Measurements from ENCODE around the gene HBS1L. TPM values are rescaled to one million over a fixed set of nuclear protein-coding genes. Genes with fewer than 3 reads are reported as not detected.

HBS1L gene
- polyA plus RNA-seq, 1 of the 3 experiments (the other 2 are of a cell fraction): 19.0 TPM

DNA sequence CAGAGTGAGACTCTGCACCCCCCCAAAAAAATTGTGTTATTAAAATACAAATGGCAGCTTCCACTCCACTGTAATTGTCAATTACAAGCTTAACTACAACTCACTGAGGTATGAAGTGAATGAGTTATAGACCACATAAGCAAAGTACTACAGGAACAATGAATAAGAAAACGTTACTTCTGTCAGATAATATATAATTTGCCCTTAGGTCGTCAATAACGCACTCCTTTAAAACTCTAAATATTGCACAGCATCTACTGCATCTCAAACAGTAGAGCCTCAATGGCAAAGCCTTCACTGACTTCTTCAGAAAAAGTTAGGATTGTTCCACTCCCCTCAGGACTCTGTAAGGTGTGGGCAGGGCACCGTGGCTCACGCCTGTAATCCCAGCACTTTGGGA is 2.0 kb upstream of the HBS1L start:
- H2AFZ ChIP-seq (ENCODE audit: low read depth): no peak overlapping the region
- H4K20me1 ChIP-seq (ENCODE audit: insufficient read depth): no peaks in the 10 kb centered on the region; the same call in 1 of the 2 replicates
- DNase-seq: no peak
- TF ChIP-seq, protein P1, sequence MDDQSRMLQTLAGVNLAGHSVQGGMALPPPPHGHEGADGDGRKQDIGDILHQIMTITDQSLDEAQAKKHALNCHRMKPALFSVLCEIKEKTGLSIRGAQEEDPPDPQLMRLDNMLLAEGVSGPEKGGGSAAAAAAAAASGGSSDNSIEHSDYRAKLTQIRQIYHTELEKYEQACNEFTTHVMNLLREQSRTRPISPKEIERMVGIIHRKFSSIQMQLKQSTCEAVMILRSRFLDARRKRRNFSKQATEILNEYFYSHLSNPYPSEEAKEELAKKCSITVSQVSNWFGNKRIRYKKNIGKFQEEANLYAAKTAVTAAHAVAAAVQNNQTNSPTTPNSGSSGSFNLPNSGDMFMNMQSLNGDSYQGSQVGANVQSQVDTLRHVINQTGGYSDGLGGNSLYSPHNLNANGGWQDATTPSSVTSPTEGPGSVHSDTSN (IDR thresholded peaks at IDR 0.05): no peak
- TF ChIP-seq, protein P2, sequence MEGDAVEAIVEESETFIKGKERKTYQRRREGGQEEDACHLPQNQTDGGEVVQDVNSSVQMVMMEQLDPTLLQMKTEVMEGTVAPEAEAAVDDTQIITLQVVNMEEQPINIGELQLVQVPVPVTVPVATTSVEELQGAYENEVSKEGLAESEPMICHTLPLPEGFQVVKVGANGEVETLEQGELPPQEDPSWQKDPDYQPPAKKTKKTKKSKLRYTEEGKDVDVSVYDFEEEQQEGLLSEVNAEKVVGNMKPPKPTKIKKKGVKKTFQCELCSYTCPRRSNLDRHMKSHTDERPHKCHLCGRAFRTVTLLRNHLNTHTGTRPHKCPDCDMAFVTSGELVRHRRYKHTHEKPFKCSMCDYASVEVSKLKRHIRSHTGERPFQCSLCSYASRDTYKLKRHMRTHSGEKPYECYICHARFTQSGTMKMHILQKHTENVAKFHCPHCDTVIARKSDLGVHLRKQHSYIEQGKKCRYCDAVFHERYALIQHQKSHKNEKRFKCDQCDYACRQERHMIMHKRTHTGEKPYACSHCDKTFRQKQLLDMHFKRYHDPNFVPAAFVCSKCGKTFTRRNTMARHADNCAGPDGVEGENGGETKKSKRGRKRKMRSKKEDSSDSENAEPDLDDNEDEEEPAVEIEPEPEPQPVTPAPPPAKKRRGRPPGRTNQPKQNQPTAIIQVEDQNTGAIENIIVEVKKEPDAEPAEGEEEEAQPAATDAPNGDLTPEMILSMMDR (IDR thresholded peaks at IDR 0.05): no peak
- no peak for TF ChIP-seq SMC3 (IDR thresholded peaks at IDR 0.05; ENCODE audit: low read depth, low read length)
- TF ChIP-seq MXI1 (IDR thresholded peaks at IDR 0.05; ENCODE audit: low read depth, low read length): no peak
- TF ChIP-seq FOSL2 (IDR thresholded peaks at IDR 0.05; ENCODE audit: borderline replicate concordance, low read depth): no peak
- TF ChIP-seq, protein P3, sequence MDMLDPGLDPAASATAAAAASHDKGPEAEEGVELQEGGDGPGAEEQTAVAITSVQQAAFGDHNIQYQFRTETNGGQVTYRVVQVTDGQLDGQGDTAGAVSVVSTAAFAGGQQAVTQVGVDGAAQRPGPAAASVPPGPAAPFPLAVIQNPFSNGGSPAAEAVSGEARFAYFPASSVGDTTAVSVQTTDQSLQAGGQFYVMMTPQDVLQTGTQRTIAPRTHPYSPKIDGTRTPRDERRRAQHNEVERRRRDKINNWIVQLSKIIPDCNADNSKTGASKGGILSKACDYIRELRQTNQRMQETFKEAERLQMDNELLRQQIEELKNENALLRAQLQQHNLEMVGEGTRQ (IDR thresholded peaks at IDR 0.05; ENCODE audit: borderline replicate concordance, low read depth, low read length): no peak
- TF ChIP-seq ELF1 (IDR thresholded peaks at IDR 0.05): no peak
- no peak for TF ChIP-seq SIN3A (IDR thresholded peaks at IDR 0.05; ENCODE audit: borderline replicate concordance, low read depth, low read length)
- TF ChIP-seq RFX5 (IDR thresholded peaks at IDR 0.05; ENCODE audit: low read length): no peak
- TF ChIP-seq FOXM1 (IDR thresholded peaks at IDR 0.05; ENCODE audit: low read depth): no peak
- TF ChIP-seq JUND (IDR thresholded peaks at IDR 0.05): no peak
- TF ChIP-seq, protein P4, sequence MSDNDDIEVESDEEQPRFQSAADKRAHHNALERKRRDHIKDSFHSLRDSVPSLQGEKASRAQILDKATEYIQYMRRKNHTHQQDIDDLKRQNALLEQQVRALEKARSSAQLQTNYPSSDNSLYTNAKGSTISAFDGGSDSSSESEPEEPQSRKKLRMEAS (IDR thresholded peaks at IDR 0.05; ENCODE audit: low read depth): no peak
- no peak for TF ChIP-seq GABPA (IDR thresholded peaks at IDR 0.05; ENCODE audit: low read depth)
- TF ChIP-seq, protein P5, sequence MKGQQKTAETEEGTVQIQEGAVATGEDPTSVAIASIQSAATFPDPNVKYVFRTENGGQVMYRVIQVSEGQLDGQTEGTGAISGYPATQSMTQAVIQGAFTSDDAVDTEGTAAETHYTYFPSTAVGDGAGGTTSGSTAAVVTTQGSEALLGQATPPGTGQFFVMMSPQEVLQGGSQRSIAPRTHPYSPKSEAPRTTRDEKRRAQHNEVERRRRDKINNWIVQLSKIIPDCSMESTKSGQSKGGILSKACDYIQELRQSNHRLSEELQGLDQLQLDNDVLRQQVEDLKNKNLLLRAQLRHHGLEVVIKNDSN (IDR thresholded peaks at IDR 0.05; ENCODE audit: borderline replicate concordance, low read depth): no peak
- TF ChIP-seq EP300 (IDR thresholded peaks at IDR 0.05; ENCODE audit: borderline replicate concordance in 1 of 2, low read depth in 1 of 2, low read length in 1 of 2): no peak
- TF ChIP-seq RXRA (IDR thresholded peaks at IDR 0.05; ENCODE audit: borderline replicate concordance, low read depth): no peak
- TF ChIP-seq, protein P6, sequence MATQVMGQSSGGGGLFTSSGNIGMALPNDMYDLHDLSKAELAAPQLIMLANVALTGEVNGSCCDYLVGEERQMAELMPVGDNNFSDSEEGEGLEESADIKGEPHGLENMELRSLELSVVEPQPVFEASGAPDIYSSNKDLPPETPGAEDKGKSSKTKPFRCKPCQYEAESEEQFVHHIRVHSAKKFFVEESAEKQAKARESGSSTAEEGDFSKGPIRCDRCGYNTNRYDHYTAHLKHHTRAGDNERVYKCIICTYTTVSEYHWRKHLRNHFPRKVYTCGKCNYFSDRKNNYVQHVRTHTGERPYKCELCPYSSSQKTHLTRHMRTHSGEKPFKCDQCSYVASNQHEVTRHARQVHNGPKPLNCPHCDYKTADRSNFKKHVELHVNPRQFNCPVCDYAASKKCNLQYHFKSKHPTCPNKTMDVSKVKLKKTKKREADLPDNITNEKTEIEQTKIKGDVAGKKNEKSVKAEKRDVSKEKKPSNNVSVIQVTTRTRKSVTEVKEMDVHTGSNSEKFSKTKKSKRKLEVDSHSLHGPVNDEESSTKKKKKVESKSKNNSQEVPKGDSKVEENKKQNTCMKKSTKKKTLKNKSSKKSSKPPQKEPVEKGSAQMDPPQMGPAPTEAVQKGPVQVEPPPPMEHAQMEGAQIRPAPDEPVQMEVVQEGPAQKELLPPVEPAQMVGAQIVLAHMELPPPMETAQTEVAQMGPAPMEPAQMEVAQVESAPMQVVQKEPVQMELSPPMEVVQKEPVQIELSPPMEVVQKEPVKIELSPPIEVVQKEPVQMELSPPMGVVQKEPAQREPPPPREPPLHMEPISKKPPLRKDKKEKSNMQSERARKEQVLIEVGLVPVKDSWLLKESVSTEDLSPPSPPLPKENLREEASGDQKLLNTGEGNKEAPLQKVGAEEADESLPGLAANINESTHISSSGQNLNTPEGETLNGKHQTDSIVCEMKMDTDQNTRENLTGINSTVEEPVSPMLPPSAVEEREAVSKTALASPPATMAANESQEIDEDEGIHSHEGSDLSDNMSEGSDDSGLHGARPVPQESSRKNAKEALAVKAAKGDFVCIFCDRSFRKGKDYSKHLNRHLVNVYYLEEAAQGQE (IDR thresholded peaks at IDR 0.05; ENCODE audit: low read depth, low read length): no peak
- no peak for TF ChIP-seq TAF1 (IDR thresholded peaks at IDR 0.05; ENCODE audit: borderline replicate concordance, low read depth, low read length)
- H3K9ac ChIP-seq: no peak overlapping the region
- H3K27ac ChIP-seq (ENCODE audit: low read depth in 2 of 2, low read length in 1 of 2): no peak overlapping the region
- no peaks in the 10 kb centered on the region for H3K9me3 ChIP-seq
- H3K4me1 ChIP-seq (ENCODE audit: control insufficient read depth in 1 of 2, insufficient read depth in 2 of 2, low read depth in 1 of 2, low read length in 1 of 2): peaks cover 0 to 10% of the 10 kb centered on the region in 2 experiments; a peak in 2 of 4 replicates
- WGBS (ENCODE audit: low lambda C conversion rate): 80% methylated on average over 5 of the region's 5 CpGs
- no peaks in the 10 kb centered on the region for H3K36me3 ChIP-seq (replicated peaks in 1 of 2; ENCODE audit: control insufficient read depth in 1 of 2, insufficient read depth in 2 of 2, low read length in 1 of 2)
- no peaks in the 10 kb centered on the region for H3K27me3 ChIP-seq (ENCODE audit: insufficient read depth)
- H3F3A ChIP-seq (replicated peaks; ENCODE audit: insufficient read depth): no peaks in the 10 kb centered on the region
- POLR2A ChIA-PET: no interaction called here
- no peaks in the 10 kb centered on the region for H3K9me2 ChIP-seq
- CTCF ChIA-PET: interaction anchor here (0.6 kb wide), 1 partner anchor 1103 kb away, joined by 3 read pairs; no protein-coding TSS in a partner anchor
- no peak overlapping the region for H3K4me3 ChIP-seq (ENCODE audit: low read depth in 2 of 2, low read length in 1 of 2)
- H3K4me2 ChIP-seq: no peak overlapping the region
- peaks cover 30% of the 10 kb centered on the region for H3K79me2 ChIP-seq (ENCODE audit: insufficient read depth)
